SKM-1 (cell line): ENCODE measurements around the gene SMIM13.

Experiments used
- DNase-seq: peaks from one replicate; lab custom pipeline; 2025; ENCODE audit not compliant: unreplicated experiment; lab: John Stamatoyannopoulos, UW

SMIM13 gene

DNA sequence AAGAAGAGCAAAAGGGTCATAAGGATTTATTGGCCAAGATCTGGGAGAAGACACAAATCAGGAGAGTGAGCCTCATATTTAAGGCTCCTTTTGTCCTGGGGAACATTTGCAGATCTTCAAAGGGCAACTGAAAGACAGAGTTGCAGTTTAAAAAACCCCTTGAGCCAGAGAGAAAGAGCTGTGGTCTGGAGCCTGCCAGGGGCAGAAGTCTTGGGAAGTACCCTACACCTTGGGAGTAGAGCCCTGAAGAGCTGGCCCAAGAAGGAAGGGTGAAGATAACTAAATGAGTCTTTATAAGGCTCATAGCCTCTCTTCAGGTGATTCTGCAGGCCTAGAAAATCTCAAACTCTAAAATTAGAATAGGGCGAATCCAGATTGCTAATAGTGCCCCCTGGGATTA lies 57.9 kb downstream of the SMIM13 start:
- no peak for DNase-seq

DNA sequence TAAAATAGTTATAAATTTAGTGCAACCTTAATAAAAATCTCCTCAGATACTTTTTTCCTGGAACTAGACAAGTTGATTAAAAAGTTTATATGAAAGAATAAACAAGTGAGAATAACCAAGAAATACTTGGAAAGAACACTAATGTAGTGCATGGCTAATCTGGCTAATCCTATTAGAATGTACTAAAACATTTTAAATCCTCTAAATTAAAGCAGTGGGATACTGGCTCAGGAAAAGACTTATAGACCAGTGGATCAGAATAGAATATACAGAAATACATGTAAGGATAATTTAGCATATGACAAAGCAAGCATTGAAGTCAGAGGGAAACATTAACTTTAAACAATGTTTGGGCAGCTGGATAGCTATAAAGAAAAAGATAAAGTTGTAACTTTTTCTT lies 58.9 kb downstream of the SMIM13 start:
- no peak for DNase-seq

DNA sequence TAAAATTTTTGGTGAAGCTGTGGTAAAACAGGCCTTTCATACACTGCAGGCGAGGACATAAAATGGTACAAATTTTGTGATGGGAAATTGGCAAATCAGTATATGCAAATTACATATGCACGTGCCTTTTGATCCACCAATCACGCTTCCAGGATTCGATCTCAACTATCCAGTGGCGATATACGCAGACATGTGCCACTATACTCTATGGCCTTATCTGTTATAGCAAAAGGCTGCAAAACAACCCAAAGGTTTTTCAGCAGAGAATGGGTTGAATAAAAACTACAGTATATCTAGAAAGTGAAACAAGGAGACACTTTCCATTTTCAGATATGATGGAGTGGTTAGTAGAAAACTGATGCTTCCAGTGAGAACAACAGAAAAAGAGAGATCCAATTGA lies 59.8 kb downstream of the SMIM13 start:
- no peak for DNase-seq

DNA sequence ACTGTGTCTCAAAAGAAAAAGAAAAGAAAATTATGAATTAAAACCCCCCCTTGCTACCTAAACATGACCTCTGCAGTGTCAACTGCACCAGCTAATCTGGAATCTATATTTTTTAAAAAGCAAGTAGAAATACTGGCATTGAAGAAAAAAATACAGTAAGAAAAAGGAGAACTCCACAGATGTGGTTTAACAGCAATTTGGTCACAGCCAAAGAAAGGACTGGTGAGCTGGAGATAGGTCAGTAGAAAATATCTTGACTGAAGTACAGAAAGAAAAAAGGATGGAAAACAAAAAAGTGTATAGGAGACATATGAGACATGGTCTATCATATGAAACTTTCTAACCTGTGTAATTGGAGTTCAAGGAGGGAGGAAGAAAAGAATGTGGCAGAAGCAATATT lies 62.0 kb downstream of the SMIM13 start:
- DNase-seq = no peak

DNA sequence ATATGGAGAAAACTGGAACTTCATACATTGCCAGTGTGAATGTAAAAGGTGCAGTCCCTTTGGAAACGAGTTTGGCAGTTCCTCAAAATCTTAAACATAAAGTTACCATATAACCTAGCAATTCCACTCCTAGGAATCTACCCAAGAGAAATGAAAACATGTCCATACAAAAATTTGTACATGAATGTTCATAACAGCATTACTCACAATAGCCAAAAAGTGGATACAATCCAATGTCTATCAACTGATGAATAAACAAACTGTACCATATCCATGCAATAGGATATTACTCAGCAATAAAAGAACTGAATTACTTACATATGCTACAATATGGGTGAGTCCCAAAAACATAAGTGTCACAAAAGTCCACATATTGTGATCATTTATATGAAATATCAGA lies 66.6 kb downstream of the SMIM13 start:
- DNase-seq = no peak

DNA sequence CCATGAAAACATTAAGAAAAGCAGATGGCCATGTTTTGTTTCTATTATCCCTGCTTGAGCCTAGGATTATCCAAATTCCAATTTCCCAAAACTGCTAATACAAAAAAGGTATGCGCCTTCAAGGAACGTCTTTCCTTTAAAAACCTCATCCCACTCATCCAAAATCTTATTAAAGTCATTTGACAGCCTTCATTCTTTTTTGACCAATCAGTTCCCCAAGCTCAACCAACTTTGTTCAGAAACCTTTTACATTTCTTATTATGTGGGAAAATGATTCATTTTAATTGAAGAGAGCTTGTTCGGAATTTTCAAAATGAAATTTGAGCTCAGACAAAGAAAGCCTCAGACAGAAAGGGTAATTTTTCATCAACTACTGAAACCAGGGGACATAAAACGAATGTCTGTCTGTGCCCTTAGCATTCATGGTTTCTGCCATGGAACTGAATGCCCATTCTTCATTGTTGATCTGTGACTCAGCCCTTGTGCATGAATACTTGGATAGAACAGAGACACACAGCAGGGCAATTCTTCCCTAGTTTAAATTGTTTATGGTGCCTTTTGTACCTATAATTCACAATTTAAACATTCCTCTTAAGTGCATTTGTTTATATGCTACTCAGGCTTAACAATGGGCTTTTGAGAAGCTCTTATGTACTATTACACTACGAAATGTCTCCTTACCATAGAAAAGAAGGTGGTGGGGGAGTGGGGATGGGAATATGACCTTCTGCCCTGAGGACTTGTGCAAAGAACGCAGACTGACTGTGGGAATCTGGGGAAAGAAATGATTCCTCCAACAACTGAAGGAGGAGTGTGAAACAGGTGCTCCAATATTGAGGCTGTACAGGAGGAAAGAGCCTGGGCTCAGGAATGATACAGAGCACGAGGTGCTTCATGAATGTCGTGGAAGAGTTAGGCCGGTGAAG lies 67.7 kb downstream of the SMIM13 start:
- no peak for DNase-seq

DNA sequence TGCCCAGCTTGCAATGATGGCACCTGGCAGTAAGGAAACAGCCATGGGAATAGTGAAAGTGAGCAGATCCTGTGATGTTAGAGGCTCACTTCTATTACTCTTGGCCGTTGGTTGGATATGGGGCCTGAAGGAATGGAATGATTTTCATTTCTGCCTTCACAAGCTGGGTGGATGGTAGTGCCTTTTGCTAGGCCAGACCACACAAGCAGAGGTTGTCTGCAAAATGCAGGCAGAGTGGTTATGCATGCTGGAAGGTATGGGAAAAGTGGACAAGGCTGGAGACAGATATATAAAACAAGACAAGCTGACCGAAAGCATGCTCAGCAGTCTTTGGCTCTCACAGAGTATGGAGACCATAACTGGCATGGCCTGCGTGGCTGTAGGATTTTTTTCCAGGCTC lies 68.6 kb downstream of the SMIM13 start:
- DNase-seq = no peak

DNA sequence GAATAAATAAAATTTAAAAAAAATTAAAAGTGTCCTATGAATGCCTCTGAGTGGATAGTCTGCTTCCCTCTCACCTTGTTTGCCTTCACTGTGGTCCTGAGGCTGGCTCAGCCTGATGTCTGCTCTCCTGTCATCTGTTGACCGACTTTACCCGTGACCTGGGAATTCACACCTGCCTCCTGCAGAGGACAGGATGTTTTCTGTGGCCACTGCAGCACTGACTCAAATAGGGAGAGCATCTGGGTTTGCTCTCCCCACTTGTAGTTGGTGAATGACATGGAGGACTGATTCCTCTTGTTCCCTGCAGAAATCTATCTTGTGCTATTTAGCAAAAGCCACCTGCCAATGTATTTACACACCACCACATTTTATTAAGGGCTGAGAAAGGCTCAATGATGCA lies 70.3 kb downstream of the SMIM13 start:
- DNase-seq = no peak

DNA sequence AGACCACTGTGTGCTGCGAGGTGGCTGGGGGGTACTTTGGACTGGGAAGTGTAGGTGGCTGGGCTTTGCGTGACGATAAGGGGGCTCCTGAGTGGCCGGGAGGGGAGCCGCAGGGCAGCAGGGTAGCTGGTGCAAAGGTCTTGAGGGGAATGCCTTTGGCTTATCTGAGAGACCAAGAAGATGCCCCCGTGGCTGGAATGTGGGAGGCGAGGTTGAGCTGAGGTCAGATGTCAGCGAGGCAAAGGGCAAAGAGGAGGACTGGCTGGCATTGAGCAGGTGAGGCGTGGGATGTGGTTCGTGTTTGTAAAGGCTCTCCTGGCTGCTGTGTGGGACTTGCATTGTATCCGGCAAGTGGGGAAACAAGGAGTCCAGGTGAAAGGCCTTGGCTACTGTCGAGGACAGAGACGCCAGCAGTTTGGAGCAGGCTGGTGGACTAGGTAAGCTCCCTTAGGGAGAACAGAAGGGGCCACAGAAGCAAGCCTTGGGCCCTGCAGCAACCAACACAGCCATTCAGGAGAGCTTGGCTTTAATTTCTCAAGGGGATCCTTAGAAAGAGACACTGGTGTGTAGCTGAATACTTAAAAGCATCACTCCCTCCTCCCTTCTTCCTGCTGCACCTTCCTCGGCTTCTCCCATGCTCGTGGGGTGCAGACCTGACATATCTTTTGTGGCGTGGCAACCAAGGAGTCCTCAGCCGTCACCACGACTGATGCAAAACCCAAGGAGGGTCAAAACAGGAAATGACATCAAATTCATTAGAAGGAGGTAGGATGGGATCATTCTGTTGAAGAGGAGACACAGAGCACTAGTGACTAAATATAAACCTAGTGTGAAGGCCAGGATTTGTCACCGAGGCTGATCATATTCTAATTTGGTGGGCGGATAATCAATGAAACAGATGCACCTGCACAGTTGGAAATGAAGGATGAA lies 71.3 kb downstream of the SMIM13 start:
- DNase-seq = no peak

DNA sequence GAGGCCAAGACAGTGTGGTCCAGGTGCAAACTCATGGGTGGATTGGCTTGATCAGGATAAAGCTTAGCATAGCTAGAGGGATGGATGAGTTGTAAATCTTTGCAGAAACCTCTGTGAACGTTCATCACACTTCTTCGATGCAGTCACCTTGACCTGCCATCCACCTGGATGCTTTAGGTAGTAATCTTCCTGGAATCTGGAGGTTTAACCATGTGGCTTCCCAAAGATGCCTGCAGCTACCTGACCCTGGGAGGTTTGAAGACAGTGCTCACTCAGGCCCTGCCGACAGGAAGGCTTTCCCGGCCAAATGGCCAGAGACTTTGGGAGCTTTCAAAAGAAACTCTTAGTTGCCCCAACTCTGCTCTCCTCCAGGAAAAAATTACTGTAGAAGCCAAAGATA lies 73.3 kb downstream of the SMIM13 start:
- DNase-seq = no peak

DNA sequence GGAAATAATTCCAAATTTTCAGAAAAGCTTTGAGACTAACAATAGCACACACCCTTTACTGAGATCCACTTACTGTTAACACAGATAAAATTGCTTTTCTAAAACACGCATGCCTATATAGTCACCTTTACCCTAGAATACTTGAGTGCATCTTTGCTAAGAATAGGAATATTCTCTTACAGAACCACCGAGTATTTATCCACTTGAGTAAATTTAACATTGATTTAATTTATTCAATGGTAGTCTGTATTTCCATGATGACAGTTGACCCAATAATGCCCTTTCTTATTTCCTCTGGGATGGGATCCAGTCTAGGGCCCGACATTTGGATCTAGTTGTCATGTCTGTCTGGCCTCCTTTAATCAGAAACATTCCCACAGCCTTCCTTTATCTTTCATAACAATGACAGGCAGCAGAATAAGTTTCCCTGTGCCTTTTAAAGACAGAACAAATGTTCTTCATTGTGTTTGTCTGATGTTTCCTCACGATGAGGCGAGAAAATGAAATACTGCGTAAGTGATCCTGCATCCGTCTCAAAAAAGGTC lies 74.5 kb downstream of the SMIM13 start:
- no peak for DNase-seq

DNA sequence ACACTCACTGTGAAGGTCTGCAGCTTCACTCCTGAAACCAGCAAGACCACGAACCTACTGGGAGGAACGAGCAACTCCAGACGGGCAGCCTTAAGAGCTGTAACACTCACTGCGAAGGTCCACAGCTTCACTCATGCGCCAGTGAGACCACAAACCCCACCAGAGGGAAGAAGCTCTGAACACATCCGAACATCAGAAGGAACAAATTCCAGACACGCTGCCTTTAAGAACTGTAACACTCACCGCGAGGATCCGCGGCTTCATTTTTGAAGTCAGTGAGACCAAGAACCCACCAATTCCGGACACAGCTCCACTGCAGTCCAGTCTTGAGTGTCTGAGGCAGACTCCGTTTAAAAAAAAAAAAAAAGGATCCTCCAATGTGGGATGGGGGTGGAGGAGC lies 78.3 kb downstream of the SMIM13 start:
- DNase-seq = no peak

DNA sequence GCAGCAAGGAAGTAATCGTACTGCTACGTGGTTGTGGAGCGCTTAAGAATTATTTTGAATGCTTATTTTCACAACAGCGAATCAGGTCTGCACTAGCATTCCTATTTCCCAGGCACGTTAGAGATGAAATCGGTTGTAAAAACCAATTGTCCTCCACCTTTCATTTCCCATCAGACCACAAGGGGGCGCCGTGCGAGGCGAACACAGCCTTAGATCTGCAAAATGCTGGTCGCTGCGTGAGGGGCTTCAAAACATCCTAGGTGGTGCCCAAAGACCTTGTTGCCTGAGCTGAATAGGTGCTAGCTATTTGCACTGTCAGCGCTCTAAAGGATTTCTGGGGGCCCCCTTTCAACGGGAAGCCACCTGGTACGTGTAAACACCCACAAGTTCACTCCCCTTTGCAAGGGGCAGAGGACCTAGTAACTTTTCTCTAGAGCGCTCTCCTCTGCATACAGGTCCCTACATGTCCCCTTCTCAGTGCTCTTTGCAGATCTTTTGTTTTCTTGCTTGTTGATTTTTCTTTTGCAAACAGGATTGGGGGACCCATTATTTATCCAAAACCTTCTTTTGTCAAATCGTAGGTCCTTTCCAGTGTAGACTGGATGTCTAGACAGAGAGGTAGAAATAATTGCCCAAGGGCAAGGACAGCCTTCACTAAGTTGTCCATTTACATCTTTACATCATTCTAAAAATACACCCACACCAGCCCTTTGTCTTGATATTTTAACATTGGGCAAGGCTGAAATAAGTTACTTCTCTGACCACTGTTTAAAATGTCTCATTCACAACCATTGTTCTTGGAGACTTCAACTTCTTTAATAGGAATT lies 79.1 kb downstream of the SMIM13 start:
- DNase-seq = no peak

DNA sequence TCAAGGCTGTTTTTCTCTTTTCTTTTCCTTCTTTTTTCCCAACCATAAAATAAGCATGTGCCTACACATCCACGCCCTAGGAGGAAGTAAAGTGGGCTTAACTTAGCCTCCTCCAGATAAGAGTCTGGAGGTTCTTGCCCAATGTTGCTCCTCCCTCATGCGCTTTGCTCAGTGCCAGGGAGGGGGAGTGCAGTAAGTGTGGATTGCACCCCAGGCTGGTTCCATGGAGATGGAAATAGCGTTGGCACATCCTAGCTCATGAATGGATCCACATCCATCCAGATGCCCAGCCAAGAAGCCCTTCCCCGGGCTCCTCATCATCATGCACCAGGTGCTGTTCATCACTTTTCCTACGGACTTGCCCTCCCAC lies 80.6 kb downstream of the SMIM13 start:
- DNase-seq = no peak

DNA sequence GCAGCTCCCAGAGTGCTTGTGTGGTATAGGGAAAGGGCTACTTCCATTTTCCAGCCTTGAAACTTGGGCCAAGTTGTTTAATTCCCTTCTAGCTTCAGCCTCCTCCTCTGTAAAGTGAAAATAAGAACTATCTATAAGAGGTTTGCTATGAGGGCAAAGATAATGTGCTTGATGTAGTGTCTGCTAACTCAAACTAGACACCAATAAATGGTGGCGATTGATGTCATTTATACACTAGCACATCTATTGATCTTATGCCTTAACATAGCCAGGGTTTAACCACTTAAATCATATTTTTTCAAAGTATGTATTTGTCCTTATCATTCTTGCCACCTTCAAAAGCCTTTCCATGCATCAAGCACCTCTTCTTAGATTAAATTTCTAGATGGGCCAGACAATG lies 83.6 kb downstream of the SMIM13 start:
- no peak for DNase-seq

DNA sequence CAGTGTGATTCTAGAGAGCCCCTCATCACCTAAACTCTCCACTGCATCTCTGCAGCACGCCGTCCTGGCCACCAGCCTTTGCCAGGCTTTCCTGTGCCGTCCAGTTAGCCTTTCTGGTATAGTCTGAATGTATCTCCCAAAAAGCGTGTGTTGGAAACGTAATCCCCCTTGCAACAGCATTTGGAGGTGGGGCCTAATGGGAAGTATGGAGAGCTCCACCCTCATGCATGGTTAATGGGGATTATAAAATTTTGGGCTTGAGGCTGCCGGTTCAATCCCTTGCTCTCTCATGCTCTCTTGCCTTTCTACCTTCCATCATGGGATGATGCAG lies 85.4 kb downstream of the SMIM13 start:
- DNase-seq = no peak

DNA sequence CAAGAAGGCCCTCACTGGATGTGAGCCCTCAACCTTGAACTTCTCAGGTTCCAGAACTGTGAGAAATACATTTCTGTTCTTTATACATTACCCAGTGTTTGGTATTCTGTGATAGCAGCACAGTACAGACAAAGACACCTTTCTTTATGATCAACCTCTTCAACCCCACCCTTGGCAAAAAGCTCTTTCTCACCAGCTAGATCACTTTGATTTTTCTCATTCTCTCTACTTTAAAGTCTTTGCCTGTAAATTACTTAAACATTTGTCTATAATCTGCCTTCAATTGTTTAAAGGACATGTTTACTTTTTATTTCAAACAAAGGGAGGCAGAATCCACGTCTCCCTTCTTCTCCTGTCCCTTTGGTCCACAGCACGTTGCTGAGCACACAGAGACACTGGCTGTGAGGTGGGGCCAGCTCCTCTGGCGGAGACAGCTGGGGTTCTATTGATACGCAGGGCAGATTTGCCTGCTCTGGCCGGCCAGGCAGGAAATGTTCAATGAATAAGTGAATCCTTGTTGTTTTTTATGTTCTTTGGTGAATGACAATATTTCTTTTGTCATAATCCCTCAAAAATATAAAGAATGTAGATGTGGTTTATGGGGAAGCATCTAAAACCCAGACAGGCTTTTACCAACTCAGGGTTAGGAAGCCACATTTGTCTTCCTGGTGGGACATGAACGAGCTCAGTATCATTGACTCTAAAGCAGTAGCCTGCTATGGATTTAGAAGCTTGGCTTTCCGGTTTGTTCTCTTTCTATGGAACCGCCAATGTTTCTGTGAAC lies 86.0 kb downstream of the SMIM13 start:
- DNase-seq = no peak

DNA sequence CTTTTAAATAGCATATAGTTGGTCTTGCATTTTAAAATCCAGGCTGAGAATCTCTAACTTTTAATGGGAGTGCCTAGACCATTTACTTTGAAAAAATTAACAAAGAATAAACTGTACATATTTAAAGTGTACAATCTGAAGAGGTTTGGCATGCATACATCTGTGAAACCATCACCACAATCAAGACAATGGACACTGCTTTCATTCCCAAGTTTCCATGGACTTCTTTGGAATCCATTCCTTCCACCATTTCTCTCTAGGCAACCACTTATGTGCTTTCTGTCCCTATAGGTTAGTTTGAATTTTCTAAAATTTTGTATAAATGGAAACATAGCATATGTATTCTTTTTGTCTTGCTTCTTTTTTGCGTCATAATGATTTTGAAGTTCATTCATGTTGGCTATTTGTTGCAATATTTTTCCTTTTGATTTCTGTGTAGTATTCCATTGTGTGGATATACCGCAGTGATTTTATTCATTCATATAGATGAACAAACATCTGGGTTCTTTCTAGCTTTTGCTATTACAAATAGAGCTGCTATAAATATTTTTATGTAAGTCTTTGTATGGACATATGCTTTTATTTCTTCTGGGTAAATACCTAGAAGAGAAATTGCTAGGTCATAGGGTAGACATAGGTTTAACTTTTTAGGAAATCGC lies 88.0 kb downstream of the SMIM13 start:
- DNase-seq = no peak

DNA sequence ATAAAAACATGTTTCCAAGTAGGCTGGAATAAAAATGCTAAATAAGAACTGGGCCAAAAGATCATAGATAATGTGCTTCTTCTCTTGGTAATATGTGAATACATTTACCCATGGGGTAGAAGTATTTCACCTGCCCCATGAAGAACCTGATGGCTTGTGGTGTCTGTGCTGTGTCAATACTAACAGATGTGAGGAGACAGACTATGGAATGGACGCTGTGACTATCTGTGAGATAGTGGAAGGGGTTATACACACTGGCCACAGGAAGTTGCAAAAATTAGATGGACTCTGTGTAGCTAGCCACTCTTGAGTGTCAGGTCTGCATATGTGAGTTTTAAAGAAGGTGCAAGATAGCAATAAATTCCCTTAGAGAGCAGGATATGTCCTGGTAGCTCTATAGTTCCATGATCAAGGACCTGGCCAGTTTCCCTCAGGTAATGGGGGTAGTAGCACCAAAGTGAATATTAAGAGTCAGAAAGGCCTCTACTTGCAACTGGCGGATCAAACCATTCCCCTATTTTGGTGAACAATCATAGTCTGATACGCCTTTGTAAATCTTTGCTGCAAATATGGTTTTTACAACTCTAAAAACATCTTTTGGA lies 90.2 kb downstream of the SMIM13 start:
- no peak for DNase-seq
